Transverse colon (tissue), 4 donors: ENCODE measurements around the gene PCCB. TPM values are rescaled to one million over a fixed set of nuclear protein-coding genes. Genes with fewer than 3 reads are reported as not detected.

ENCODE experiments used
- DNase-seq: peaks from one replicate; pipeline ENCODE4 v3.0.0-alpha.2; 2019
- H3K27ac ChIP-seq, 4 donors: fragments of 200-600 bp; sonication (generic); 2 replicates each; pipeline ENCODE4 v1.5.1; 2016 to 2018; ENCODE audit warnings: inconsistent platforms in 4 of 4
- H3K27me3 ChIP-seq: fragments of 200-600 bp; sonication (generic); 2 replicates; pipeline ENCODE4 v1.5.1; 2017; ENCODE audit warnings: inconsistent platforms
- H3K36me3 ChIP-seq, 4 donors: fragments of 200-600 bp; sonication (generic); 2 replicates each; pipeline ENCODE4 v1.5.1; 2017 to 2019; ENCODE audit warnings: inconsistent platforms in 4 of 4
- H3K4me1 ChIP-seq, 4 donors: fragments of 200-600 bp; sonication (generic); 2 replicates each; pipeline ENCODE4 v1.5.1; 2017 to 2020; ENCODE audit warnings: inconsistent platforms in 4 of 4
- H3K4me3 ChIP-seq, 4 donors: fragments of 200-600 bp; sonication (generic); 1 replicate in 1 of 4; 2 replicates in 3 of 4; pipeline versions ENCODE4 v1.5.1 to v1.6.1; 2017 to 2019; ENCODE audit warnings: inconsistent platforms in 4 of 4
- H3K9me3 ChIP-seq, 2 donors: fragments of 200-600 bp; sonication (generic); 2 replicates each; pipeline ENCODE4 v1.5.1; 2017 to 2019; ENCODE audit warnings: inconsistent platforms in 2 of 2
- EP300 ChIP-seq: sonication (generic); formaldehyde crosslinking; IDR thresholded peaks from one replicate; pipeline ENCODE4 v1.6.1; 2017; ENCODE audit warnings: antibody characterized with exemption, low read depth
- POLR2A ChIP-seq: fragments of 450-650 bp; IDR thresholded peaks from one replicate; pipeline ENCODE4 v1.6.1; 2016; ENCODE audit warnings: antibody characterized with exemption, mild to moderate bottlenecking, moderate library complexity
- POLR2AphosphoS5 ChIP-seq, 3 donors: sonication (generic); formaldehyde crosslinking; IDR thresholded peaks; one replicate each; pipeline ENCODE4 v1.6.1; 2016; ENCODE audit warnings: antibody characterized with exemption in 3 of 3
- WGBS, 2 donors: methylation state at CpG; one replicate each; pipeline ENCODE4 v1.1.5; 2018; ENCODE audit warnings: low coverage in 1 of 2; 5-methylcytosine and 5-hydroxymethylcytosine counted together
- in situ Hi-C, 4 donors: fragments of 200-750 bp; cut with MboI; loops; one replicate each; pipeline versions ENCODE4 v1.15.0 to v1.15.1; 2017; ENCODE audit warnings: low sequenced_read_pairs in 3 of 4, low pct_ligation_motif_present in 1 of 4, low pct_unique_long_range_greater_than_20kb in 1 of 4
- intact Hi-C: fragments of 100-400 bp; cut with DNase I; formaldehyde crosslinking; loops from one replicate; pipeline ENCODE4 v1.15.1; 2023; ENCODE audit warnings: low total_unique reads
- total RNA-seq, 4 donors: library from RNA; depleted of rRNA; stranded (reverse); fragments of >200 nt; gene quantifications; one replicate each; pipeline ENCODE4 v1.1.0, GENCODE V29; 2016
- TF ChIP-seq, protein P1 (sequence below), 5 experiments: fragments of 200-600 bp in 3 of 5; fragments of 450-650 bp in 2 of 5; sonication (generic) in 3 of 5; IDR thresholded peaks; 1 replicate in 2 of 5; 2 replicates in 3 of 5; pipeline ENCODE4 v1.5.1; 2016 to 2017; ENCODE audit warnings: antibody characterized with exemption in 5 of 5, inconsistent platforms in 3 of 5, mild to moderate bottlenecking in 2 of 5, moderate library complexity in 1 of 5

PCCB gene
- total RNA-seq, 4 donors from 2014 or later, result 5.2 to 63.1 (median 48.0) TPM

GRCh38 chr3:136283627-136284026 is 33.5 kb downstream of the PCCB start:
- TF ChIP-seq EP300 (no peak), POLR2AphosphoS5 (IDR thresholded peaks at IDR 0.05) (no peak), POLR2A (no peak)
- TF ChIP-seq, protein P1, sequence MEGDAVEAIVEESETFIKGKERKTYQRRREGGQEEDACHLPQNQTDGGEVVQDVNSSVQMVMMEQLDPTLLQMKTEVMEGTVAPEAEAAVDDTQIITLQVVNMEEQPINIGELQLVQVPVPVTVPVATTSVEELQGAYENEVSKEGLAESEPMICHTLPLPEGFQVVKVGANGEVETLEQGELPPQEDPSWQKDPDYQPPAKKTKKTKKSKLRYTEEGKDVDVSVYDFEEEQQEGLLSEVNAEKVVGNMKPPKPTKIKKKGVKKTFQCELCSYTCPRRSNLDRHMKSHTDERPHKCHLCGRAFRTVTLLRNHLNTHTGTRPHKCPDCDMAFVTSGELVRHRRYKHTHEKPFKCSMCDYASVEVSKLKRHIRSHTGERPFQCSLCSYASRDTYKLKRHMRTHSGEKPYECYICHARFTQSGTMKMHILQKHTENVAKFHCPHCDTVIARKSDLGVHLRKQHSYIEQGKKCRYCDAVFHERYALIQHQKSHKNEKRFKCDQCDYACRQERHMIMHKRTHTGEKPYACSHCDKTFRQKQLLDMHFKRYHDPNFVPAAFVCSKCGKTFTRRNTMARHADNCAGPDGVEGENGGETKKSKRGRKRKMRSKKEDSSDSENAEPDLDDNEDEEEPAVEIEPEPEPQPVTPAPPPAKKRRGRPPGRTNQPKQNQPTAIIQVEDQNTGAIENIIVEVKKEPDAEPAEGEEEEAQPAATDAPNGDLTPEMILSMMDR (IDR thresholded peaks at IDR 0.05), result no peak
- H3K4me1 ChIP-seq, result no peaks in the 10 kb centered on the region
- no peak overlapping the region for H3K4me3 ChIP-seq
- DNase-seq, result no peak
- H3K9me3 ChIP-seq, result peaks cover 13 to 26% of the 10 kb centered on the region in 2 donors
- WGBS, 2 donors, result 92 to 100% methylated on average over 2 to 6 of the region's 6 CpGs
- H3K27ac ChIP-seq, result no peak overlapping the region
- H3K36me3 ChIP-seq, result peaks cover 0 to 38% (median 7%) of the 10 kb centered on the region in 4 donors
- H3K27me3 ChIP-seq, result no peaks in the 10 kb centered on the region
- in situ Hi-C loops, result no loop called here
- intact Hi-C loops, result no loop called here

DNA sequence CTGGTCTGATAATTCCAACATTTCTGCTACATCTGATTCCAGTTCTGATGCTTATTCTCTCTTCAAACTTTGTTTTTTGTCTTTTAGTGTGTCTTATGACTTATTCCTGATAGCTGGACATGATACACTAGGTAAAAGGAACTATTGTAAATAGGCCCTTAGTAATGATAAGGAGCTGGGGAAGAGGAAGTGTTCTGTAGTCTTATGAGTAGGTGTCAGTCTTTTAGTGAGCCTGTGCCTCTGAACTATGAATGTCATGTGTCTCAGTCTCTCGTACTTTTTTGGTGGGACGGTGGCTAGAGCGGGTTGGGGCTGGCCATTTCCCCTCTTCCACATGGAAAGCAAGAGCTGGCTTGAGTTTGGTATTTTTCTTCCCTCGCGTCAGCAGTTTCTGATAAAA is 41.2 kb downstream of the PCCB start:
- in situ Hi-C loops (no loop called here), intact Hi-C loops (no loop called here)
- no peaks in the 10 kb centered on the region for H3K4me1 ChIP-seq
- DNase-seq, result no peak
- TF ChIP-seq, protein P1 (IDR thresholded peaks at IDR 0.05), result no peak
- TF ChIP-seq EP300, result no peak
- TF ChIP-seq POLR2A, result no peak
- no peak for TF ChIP-seq POLR2AphosphoS5 (IDR thresholded peaks at IDR 0.05)
- H3K4me3 ChIP-seq, result no peak overlapping the region
- no peaks in the 10 kb centered on the region for H3K27me3 ChIP-seq
- H3K27ac ChIP-seq, result no peak overlapping the region
- 89 to 100% methylated on average over 1 to 5 of the region's 5 CpGs for WGBS, 2 donors
- H3K36me3 ChIP-seq, result peaks cover 0 to 8% (median 2%) of the 10 kb centered on the region in 4 donors
- H3K9me3 ChIP-seq, result no peaks in the 10 kb centered on the region

DNA sequence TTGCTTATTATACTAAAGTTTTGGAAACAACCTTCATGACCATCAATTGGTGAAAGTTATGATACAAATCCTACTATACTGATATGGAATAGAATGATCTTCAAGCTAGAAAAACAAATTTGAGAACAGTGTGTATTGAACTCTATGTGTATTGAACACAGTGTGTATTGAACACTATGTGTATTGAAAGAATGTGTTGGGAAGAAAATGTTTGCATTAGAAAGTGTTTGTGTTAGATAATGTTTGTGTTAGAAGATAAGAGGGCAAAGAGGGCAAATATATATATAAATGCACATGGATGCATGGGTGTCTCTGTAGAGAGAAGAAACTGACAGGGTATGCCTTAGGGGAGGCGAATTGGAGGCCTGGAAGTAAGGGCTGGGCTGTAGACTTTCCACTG is 42.4 kb downstream of the PCCB start:
- no peaks in the 10 kb centered on the region for H3K9me3 ChIP-seq
- TF ChIP-seq POLR2AphosphoS5 (IDR thresholded peaks at IDR 0.05), result no peak
- no peak for TF ChIP-seq EP300
- no peak for TF ChIP-seq POLR2A
- TF ChIP-seq, protein P1 (IDR thresholded peaks at IDR 0.05), result no peak
- peaks cover 0 to 8% (median 0%) of the 10 kb centered on the region in 4 donors for H3K36me3 ChIP-seq
- H3K27me3 ChIP-seq, result no peaks in the 10 kb centered on the region
- 90 to 93% methylated on average over 1 of the region's 1 CpG for WGBS, 2 donors
- in situ Hi-C loops, result no loop called here
- DNase-seq, result no peak
- no peak overlapping the region for H3K4me3 ChIP-seq
- no peak overlapping the region for H3K27ac ChIP-seq
- no peaks in the 10 kb centered on the region for H3K4me1 ChIP-seq
- intact Hi-C loops, result no loop called here

DNA sequence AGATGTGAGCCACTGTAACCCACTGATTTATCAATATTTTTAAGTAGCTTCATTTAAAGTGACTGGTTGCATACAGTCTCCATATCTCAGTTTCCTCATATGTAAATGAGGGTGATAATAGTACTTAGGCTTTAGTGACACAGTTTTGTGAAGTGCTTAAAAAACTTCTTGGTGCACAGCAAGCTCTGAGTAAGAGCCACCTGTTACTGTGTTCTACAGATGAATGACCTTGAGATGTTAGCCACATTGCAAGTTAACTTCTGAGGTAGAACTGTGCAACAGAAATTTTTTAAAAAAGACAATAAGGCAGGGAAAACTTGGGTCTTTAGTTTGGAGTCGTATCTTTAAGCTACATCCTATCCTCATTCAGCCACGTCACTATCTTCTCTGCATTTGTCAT is 43.1 kb downstream of the PCCB start:
- intact Hi-C loops, result no loop called here
- Histone ChIP-seq H3K36me3 (peaks cover 0 to 8% (median 2%) of the 10 kb centered on the region in 4 donors), H3K4me3 (no peak overlapping the region), H3K27ac (no peak overlapping the region), H3K9me3 (no peaks in the 10 kb centered on the region), H3K4me1 (no peaks in the 10 kb centered on the region), H3K27me3 (no peaks in the 10 kb centered on the region)
- no peak for DNase-seq
- in situ Hi-C loops, result no loop called here
- 96 to 100% methylated on average over 2 of the region's 2 CpGs for WGBS, 2 donors
- TF ChIP-seq POLR2AphosphoS5 (IDR thresholded peaks at IDR 0.05) (no peak), POLR2A (no peak), EP300 (no peak)
- TF ChIP-seq, protein P1 (IDR thresholded peaks at IDR 0.05), result no peak
